ENCODE data around the gene TOMM7.

The TOMM7 gene

GRCh38 chr7:22823142-22823497 is 471 bp upstream of the TOMM7 start:
- DNase-seq (ENCODE audit: low spot score): no peak
- Histone ChIP-seq H3K27ac (peak overlapping the region; percentile 73 to 82), H3K4me3 (peak overlapping the region; percentile 77)
- TF ChIP-seq CTCF (IDR thresholded peaks at IDR 0.05): no peak

GRCh38 chr7:22821702-22822485 is 755 bp downstream of the TOMM7 start:
- no peak for DNase-seq (ENCODE audit: low spot score)
- peak overlapping the region; percentile 73 to 82 for H3K27ac ChIP-seq
- H3K4me3 ChIP-seq: peak overlapping the region; percentile 77
- TF ChIP-seq CTCF (IDR thresholded peaks at IDR 0.05): no peak

GRCh38 chr7:22819476-22819875 is 3.2 kb downstream of the TOMM7 start:
- Histone ChIP-seq H3K4me3 (no peak overlapping the region), H3K27ac (no peak overlapping the region)
- DNase-seq (ENCODE audit: low spot score): no peak
- no peak for TF ChIP-seq CTCF (IDR thresholded peaks at IDR 0.05)

- no peak for TF ChIP-seq CTCF (IDR thresholded peaks at IDR 0.05)
- DNase-seq (ENCODE audit: low spot score): no peak
- H3K27ac ChIP-seq: no peak overlapping the region
- no peak overlapping the region for H3K4me3 ChIP-seq
Measured at GRCh38 chr7:22814261-22815208, 8.1 kb downstream of the TOMM7 start.

GRCh38 chr7:22812353-22812752 is 10.3 kb downstream of the TOMM7 start:
- TF ChIP-seq CTCF (IDR thresholded peaks at IDR 0.05): no peak
- Histone ChIP-seq H3K27ac (no peak overlapping the region), H3K4me3 (no peak overlapping the region)
- no peak for DNase-seq (ENCODE audit: low spot score)

- no peak for TF ChIP-seq CTCF (IDR thresholded peaks at IDR 0.05)
Measured at GRCh38 chr7:22811746-22812280, 10.8 kb downstream of the TOMM7 start.

More at GRCh38 chr7:22811746-22812280, 10.8 kb downstream of the TOMM7 start:
- no peak for DNase-seq (ENCODE audit: low spot score)
- Histone ChIP-seq H3K27ac (no peak overlapping the region), H3K4me3 (no peak overlapping the region)
